Spleen (tissue), 7 donors: Measurements from ENCODE around the gene MCM10.
"Not testable (repeated sequence)": the region's sequence is repeated elsewhere in the genome, so short reads cannot be mapped to it uniquely, and the experiment has no call there.

ENCODE experiments used
- CTCF ChIP-seq, 11 experiments: fragments of 200-600 bp in 7 of 11; fragments of 450-650 bp in 4 of 11; sonication (generic) in 4 of 11; IDR thresholded peaks in 8 of 11; conservative IDR thresholded peaks in 3 of 11; 1 replicate in 7 of 11; 2 replicates in 4 of 11; pipeline versions ENCODE4 v1.4.0 to v1.8.0; 2016 to 2021; ENCODE audit warnings: antibody characterized with exemption in 11 of 11, inconsistent platforms in 4 of 11, mild to moderate bottlenecking in 1 of 11
- POLR2A ChIP-seq, 3 donors: fragments of 450-650 bp; IDR thresholded peaks; one replicate each; pipeline ENCODE4 v1.5.1; 2017; ENCODE audit warnings: antibody characterized with exemption in 3 of 3, mild to moderate bottlenecking in 1 of 3
- POLR2AphosphoS5 ChIP-seq, 3 donors: sonication (generic); formaldehyde crosslinking; IDR thresholded peaks; one replicate each; pipeline ENCODE4 v1.5.1; 2017; ENCODE audit warnings: antibody characterized with exemption in 3 of 3
- donor health status: DM: no; HTN: no; CAD: no; lungs with moderate emphysema.
- donor health status: DM: no; HTN: no; CAD: no.
- donor health status: DM: no; HTN: no; CAD: no.

- not testable (repeated sequence) for TF ChIP-seq CTCF (IDR thresholded peaks at IDR 0.05 in 8 of 11, conservative IDR thresholded peaks at IDR 0.05 in 3 of 11); POLR2A (IDR thresholded peaks at IDR 0.05); POLR2AphosphoS5 (IDR thresholded peaks at IDR 0.05)
Measured at GRCh38 chr10:13155860-13156259, 5.5 kb upstream of the MCM10 start.
